GM12872 (cell line): ENCODE results near the gene OMA1.

Experiments used
- TF ChIP-seq, protein P1 (sequence below): IDR thresholded peaks from 3 replicates; pipeline ENCODE4 v1.5.1; 2011; ENCODE audit warnings: low read depth, mild to moderate bottlenecking, low read length, moderate library complexity; ENCODE audit not compliant: insufficient read depth

OMA1 gene

DNA sequence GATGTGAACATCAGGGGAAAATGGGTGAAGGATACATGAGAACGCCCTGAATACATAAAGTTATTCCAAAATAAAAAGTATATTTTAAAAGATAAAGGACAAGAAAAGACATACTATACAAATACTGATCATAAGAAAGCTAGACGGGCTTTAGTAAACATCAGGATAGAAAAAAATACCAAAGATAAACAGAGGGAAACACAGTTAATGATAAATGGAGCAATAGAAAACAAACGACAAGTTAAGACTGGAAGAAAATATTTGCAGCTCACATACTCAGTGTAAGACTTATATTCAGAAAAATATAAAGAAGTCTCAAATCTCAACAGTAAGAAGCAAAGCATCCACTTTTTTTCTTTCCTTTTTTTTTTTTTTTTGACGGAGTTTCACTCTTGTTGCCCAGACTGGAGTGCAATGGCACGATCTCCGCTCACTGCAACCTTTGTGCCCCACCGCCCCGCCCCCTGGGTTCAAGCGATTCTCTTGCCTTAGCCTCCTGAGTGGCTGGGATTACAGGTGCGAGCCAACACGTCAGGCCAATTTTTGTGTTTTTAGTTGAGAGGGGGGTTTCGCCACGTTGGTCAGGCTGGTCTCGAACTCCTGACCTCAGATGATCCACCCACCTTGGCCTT lies 94.8 kb downstream of the OMA1 start:
- TF ChIP-seq, protein P1, sequence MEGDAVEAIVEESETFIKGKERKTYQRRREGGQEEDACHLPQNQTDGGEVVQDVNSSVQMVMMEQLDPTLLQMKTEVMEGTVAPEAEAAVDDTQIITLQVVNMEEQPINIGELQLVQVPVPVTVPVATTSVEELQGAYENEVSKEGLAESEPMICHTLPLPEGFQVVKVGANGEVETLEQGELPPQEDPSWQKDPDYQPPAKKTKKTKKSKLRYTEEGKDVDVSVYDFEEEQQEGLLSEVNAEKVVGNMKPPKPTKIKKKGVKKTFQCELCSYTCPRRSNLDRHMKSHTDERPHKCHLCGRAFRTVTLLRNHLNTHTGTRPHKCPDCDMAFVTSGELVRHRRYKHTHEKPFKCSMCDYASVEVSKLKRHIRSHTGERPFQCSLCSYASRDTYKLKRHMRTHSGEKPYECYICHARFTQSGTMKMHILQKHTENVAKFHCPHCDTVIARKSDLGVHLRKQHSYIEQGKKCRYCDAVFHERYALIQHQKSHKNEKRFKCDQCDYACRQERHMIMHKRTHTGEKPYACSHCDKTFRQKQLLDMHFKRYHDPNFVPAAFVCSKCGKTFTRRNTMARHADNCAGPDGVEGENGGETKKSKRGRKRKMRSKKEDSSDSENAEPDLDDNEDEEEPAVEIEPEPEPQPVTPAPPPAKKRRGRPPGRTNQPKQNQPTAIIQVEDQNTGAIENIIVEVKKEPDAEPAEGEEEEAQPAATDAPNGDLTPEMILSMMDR, result no peak

GRCh38 chr1:58447886-58448285 lies 98.6 kb downstream of the OMA1 start:
- TF ChIP-seq, protein P1, result no peak

- TF ChIP-seq, protein P1, result no peak
Measured at GRCh38 chr1:58447042-58447441, 99.5 kb downstream of the OMA1 start.

DNA sequence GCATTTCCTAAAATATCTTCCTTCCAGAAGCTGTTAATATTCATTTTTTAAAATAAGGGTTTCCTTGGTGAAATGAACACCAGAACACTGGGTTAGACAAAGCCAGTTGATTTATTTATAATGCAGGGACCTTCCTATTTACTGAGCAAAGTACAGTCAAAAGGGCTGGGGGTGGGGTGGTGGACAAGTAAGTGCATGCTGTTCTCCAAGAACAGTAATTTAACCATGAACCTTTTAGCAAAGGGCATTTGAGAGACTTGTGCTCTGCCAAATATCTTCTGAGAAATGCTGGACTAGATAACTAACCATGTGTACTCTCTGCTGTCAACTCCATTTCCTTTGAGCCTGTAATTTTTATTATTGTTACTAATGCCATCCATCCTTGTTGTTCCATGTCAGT lies 100.2 kb downstream of the OMA1 start:
- TF ChIP-seq, protein P1, result no peak

DNA sequence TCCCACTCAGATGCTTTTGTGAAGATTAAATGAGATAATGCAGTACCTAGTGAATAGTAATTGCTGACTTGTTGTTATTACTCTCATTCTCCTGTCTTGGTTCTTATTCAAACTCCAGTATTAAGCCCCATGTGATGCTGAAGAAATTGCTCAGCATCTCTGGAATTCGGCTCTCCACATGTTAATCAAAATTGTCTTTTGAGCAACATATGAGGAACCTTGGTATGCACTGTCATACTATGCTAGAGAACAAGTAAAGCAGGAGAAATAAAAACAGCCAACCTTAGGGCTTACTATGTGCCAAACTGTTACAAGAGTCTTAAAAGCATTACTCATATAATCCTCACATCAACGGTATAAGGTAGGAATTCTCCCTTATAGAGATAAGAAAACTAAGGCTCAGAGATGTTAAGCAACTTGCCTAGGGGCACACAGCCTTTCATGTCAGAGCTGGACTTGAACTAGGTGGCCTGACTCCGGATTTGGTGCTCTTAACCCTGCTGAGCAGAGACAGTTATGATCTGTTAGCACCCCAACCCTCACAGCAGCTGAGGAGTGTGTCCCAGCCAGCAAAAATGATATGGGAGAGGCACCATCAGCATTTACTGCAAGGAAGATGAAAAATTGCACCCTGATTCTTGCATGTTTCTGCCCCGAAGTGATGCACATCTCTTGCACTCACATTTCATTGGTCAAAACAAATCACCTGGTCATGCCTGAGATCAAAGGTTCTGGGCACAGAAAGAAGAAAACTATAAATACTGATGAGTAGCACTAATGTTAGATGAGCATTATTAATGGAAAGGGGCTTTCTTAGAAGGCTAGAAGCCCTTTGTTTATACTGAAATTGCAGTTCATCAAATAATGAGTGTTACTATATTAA lies 102.3 kb downstream of the OMA1 start:
- TF ChIP-seq, protein P1, result no peak

- TF ChIP-seq, protein P1, result no peak
Measured at GRCh38 chr1:58442114-58442513, 104.4 kb downstream of the OMA1 start.

DNA sequence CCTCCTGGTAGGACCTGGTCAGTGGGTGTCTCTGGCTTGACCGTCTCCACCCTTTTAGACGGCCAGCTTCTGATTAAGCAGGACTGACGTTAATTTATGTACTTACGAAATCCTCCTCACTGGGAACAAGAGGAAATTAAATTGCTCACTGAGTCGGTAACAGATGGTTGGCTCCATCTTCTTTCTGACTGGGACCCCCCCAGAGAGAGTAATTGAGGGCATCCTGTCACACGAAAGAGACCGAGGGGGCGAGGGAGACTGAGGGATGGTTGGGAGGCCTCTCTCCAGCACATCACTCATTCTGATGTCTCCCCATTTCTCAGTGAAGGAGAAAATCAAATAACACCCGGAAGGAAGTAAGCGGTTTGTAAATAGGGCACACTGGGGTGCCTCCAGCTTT lies 104.8 kb downstream of the OMA1 start:
- TF ChIP-seq, protein P1, result no peak
